ENCODE measurements around the gene PATL2. TPM values are rescaled to one million over a fixed set of nuclear protein-coding genes. Genes with fewer than 3 reads are reported as not detected.

Gene PATL2
- total and polyA plus RNA-seq, 8 donors, result 0.92 to 5.8 (median 2.3) TPM; not detected in 1

- H3K4me3 ChIP-seq, result no peak overlapping the region
- no peaks in the 10 kb centered on the region for H3K27me3 ChIP-seq
- H3K27ac ChIP-seq, result no peak overlapping the region
- H3K36me3 ChIP-seq, result peaks cover 24 to 86% (median 82%) of the 10 kb centered on the region in 4 donors
- WGBS, 5 donors, result 58 to 85% (median 70%) methylated on average over 3 of the region's 3 CpGs
- no peaks in the 10 kb centered on the region for H3K9me3 ChIP-seq
- DNase-seq, result no peak
- peaks cover 0 to 17% (median 9%) of the 10 kb centered on the region in 4 donors for H3K4me1 ChIP-seq
- TF ChIP-seq CTCF (IDR thresholded peaks at IDR 0.05) (no peak), EP300 (IDR thresholded peaks at IDR 0.05) (no peak), POLR2AphosphoS5 (IDR thresholded peaks at IDR 0.05) (no peak), POLR2A (IDR thresholded peaks at IDR 0.05) (no peak)
- intact Hi-C loops (cut with DNase I; ENCODE audit: low total_unique reads), result loop anchor here (10.0 kb wide), 1 partner anchor 52 kb away; no protein-coding TSS in a partner anchor
Measured at GRCh38 chr15:44656913-44657312, 54.2 kb downstream of the PATL2 start.

- TF ChIP-seq EP300 (IDR thresholded peaks at IDR 0.05) (no peak), POLR2AphosphoS5 (IDR thresholded peaks at IDR 0.05) (no peak), POLR2A (IDR thresholded peaks at IDR 0.05) (no peak), CTCF (IDR thresholded peaks at IDR 0.05) (no peak)
- Histone ChIP-seq H3K36me3 (peaks cover 24 to 92% (median 88%) of the 10 kb centered on the region in 4 donors), H3K4me3 (no peak overlapping the region), H3K27me3 (no peaks in the 10 kb centered on the region), H3K9me3 (no peaks in the 10 kb centered on the region), H3K4me1 (peaks cover 0 to 11% (median 4%) of the 10 kb centered on the region in 4 donors), H3K27ac (no peak overlapping the region)
- 78 to 94% (median 84%) methylated on average over 1 of the region's 1 CpG for WGBS, 5 donors
- no peak for DNase-seq
- intact Hi-C loops (cut with DNase I; ENCODE audit: low total_unique reads), result loop anchor here (10.0 kb wide), 1 partner anchor 51 kb away; no protein-coding TSS in a partner anchor
Measured at GRCh38 chr15:44656298-44656697, 54.8 kb downstream of the PATL2 start.

GRCh38 chr15:44654858-44655257 is 56.3 kb downstream of the PATL2 start:
- no peak for DNase-seq
- Histone ChIP-seq H3K27ac (no peak overlapping the region), H3K9me3 (no peaks in the 10 kb centered on the region), H3K27me3 (no peaks in the 10 kb centered on the region), H3K36me3 (peaks cover 35 to 100% (median 99%) of the 10 kb centered on the region in 4 donors), H3K4me3 (no peak overlapping the region), H3K4me1 (no peaks in the 10 kb centered on the region)
- WGBS, 5 donors, result 88 to 93% (median 91%) methylated on average over 6 of the region's 6 CpGs
- TF ChIP-seq CTCF (IDR thresholded peaks at IDR 0.05) (no peak), POLR2A (IDR thresholded peaks at IDR 0.05) (no peak), POLR2AphosphoS5 (IDR thresholded peaks at IDR 0.05) (no peak), EP300 (IDR thresholded peaks at IDR 0.05) (no peak)
- intact Hi-C loops (cut with DNase I; ENCODE audit: low total_unique reads), result loop anchor here (10.0 kb wide), 1 partner anchor 50 kb away; no protein-coding TSS in a partner anchor

GRCh38 chr15:44647637-44648036 is 63.5 kb downstream of the PATL2 start:
- Histone ChIP-seq H3K27ac (no peak overlapping the region), H3K36me3 (peaks cover 40 to 83% (median 77%) of the 10 kb centered on the region in 4 donors), H3K4me1 (peaks cover 0 to 11% (median 0%) of the 10 kb centered on the region in 4 donors), H3K4me3 (no peak overlapping the region), H3K9me3 (no peaks in the 10 kb centered on the region), H3K27me3 (no peaks in the 10 kb centered on the region)
- intact Hi-C loops (cut with DNase I; ENCODE audit: low total_unique reads), result no loop called here
- no peak for TF ChIP-seq POLR2A (IDR thresholded peaks at IDR 0.05)
- no peak for TF ChIP-seq EP300 (IDR thresholded peaks at IDR 0.05)
- TF ChIP-seq CTCF (IDR thresholded peaks at IDR 0.05), result no peak
- no peak for TF ChIP-seq POLR2AphosphoS5 (IDR thresholded peaks at IDR 0.05)
- DNase-seq, result no peak
